GM12873 (cell line): ENCODE data around the gene SMARCD1.

Source experiments
- TF ChIP-seq, protein P1 (sequence below): IDR thresholded peaks from 2 replicates; pipeline ENCODE4 v1.5.1; 2012; ENCODE audit warnings: low read depth, mild to moderate bottlenecking, moderate library complexity, low read length, control low read depth; ENCODE audit not compliant: insufficient read depth; ENCODE audit errors: missing control alignments

SMARCD1 gene

DNA sequence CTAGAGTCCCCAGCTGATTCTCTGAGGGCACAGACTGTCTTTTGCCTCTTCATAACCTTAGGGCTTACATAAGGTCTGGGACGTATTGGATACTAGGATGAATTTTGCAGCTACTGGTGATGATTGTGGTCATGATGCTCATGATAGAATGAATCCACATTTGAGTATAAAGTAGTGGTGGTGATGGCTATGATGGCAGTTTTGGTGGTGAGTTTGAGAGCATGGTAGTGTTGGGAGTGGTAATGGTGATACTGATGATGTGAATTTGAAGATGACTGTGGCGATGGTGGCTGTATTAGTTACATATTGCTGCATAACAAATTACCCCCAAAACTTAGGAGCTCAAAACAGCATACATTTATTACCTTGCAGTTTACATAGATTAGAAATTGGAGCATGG lies 41.8 kb upstream of the SMARCD1 start:
- TF ChIP-seq, protein P1, sequence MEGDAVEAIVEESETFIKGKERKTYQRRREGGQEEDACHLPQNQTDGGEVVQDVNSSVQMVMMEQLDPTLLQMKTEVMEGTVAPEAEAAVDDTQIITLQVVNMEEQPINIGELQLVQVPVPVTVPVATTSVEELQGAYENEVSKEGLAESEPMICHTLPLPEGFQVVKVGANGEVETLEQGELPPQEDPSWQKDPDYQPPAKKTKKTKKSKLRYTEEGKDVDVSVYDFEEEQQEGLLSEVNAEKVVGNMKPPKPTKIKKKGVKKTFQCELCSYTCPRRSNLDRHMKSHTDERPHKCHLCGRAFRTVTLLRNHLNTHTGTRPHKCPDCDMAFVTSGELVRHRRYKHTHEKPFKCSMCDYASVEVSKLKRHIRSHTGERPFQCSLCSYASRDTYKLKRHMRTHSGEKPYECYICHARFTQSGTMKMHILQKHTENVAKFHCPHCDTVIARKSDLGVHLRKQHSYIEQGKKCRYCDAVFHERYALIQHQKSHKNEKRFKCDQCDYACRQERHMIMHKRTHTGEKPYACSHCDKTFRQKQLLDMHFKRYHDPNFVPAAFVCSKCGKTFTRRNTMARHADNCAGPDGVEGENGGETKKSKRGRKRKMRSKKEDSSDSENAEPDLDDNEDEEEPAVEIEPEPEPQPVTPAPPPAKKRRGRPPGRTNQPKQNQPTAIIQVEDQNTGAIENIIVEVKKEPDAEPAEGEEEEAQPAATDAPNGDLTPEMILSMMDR: no peak

DNA sequence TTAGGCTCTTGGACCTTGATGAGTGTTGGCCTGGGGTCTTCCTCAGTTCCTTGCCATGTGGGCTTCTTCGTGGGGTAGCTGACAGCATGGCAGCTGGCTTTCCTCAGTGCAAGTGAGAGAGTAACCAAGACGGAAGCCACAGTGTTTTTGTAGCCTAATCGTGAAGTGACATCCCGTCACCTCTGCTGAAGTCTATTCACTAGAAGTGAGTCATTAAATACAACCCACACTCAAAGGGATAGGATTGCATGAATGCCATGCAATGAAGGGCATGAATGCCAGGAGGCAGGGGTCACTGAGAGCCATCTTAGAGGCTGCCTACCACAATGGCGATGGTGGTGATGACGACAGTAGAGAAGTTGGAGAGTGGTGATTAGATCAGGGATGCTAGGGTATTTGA lies 41.3 kb upstream of the SMARCD1 start:
- TF ChIP-seq, protein P1: no peak

DNA sequence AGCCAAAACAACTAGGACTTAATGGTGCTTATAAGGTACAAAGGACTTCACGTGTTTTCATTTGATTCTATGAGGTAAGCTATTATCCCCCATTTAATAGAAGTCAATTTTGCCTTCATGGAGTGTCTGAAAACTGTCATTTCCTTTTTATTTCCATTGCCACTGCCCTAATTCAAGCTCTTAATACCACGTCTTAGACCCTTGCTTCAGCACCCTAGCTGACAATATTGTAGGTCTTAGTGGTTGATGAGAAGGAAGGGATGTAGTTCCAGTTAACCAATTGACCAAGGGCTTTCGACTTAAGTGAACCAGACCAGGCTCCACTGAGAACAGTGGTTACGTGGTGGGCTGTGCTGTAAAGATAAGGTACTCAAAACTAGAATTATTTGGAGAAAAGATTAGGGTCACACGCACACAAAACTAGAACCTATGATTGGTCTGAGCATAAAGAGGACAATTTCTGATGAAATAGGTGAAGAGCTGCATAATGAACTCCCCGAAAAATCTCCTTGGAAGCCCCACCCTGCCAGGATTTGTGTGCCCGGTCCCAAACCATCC lies 37.4 kb upstream of the SMARCD1 start:
- TF ChIP-seq, protein P1: no peak

DNA sequence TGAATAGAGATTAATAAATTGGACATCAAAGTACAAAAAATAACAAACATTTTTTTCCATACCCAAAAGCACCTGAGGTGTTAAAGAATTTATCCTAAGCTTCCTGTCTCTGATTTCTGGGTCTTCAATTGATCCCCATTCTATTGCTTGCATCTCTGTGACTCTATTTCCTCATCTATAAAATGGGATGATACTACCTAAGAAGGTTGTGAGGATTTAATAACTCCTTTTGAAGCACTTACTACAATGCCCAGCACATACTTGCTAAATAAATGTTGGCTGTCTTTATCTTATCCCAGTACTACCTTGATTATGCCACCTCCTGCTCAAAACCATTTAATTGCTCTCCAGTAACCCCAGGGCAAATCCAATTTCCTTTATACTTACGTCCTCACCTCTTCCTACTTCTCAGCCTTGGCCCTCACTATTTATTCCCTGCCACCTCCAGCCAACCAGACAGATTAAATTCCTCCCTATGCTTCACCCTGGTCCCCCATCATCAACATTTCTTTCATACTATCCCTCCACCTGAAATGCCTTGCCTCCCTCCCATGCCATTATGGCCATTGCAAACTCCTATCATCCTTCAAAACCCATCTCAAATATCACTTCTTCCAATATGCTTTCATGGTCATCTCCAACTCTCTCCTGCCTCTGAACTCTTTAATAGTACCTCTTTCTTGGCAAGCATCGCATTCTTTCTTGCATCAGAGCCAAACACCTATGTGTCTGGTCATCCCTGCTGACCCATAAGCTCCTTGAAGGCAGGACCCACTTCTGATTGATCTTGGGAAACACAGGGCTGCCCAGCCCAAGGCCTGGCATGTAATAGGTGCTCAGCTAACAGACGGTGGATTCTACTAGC lies 35.7 kb upstream of the SMARCD1 start:
- TF ChIP-seq, protein P1: no peak

DNA sequence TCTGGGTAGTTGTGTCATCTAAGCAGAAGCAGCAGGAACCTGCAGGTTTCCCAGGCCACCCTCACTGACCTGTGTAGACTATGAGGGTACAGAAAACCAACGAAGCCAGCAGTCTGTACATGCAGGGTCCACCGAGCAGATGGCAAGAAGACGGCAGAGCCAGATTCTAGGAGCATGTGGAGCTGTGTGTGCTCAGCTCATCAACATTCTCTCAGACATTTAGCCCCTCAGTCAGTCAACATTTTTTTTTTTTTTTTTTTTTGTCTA lies 35.1 kb upstream of the SMARCD1 start:
- TF ChIP-seq, protein P1: no peak

DNA sequence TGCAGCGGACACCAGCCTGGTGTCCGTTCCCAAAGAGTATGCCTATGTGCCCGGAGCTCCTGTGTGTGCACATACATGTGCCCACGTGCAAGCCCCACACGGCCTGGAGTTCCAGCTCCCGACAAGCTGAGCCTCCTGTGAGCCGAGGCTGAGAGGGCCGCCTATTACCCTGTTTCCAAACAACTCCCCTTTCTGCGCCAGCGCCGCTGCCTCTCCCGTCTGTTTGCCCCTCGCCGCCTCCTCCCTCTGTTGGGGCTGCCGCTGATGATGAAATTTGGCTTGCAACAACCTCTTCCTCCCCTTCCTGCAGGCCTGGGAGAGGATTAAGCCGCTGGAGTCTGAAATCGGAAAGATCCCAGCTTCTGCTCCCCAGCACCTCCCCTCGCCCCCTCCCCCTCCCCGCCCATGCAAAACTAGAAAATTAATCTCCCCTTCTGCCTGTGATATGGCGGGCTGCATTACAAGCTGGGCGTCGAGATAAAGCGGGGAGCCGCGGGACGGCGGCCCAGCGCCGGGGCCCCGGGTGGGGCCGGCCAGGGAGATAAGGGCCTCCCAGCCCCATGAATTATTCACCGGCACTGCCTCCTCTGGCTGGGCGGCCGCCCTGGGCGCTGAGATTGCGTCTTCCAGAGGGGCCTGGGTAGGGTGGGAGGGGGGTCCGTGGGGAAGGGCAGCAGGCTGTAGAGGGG lies 34.6 kb upstream of the SMARCD1 start:
- TF ChIP-seq, protein P1: no peak

DNA sequence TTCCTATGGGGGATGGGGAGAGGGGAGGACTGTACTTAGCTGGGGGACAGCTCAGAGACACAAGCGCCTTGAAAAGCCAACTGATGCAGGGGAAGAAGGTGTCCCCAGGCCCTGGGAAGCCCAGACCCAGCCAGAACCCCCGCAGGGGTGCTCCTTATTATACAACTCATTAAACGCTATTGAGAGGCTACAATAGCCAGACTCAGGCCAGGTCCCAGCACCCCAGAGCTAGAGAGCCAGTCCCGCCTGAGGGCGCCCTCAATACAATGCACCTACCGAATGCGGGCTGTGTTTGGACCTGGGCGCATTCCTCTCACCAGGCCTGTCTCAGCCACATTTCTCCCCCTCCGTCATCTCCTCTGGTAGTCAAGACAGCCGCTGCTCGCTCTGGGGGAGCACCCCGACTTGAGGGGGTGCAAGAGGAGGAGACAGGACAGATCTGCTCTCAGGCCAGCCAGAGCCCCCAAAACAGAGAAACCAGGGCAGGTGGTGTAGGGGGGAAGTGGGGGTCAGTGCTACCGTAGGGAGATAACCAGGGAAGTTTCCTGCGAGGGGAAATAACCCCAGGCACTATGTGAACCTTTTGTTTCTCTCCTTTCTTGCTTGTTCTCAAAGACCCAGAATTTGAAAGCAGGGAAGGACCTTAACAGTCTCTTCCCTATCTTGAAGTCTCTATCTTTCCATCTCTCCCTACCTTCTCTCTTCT lies 33.9 kb upstream of the SMARCD1 start:
- TF ChIP-seq, protein P1: no peak
